GM18505 (cell line): ENCODE data around the gene LMLN.

Experiments
- ATAC-seq: cut with Tn5 transposase; IDR thresholded peaks from one replicate; pipeline ENCODE4 v1.9.1; 2021; ENCODE audit not compliant: unreplicated experiment
- POLR2A ChIP-seq: IDR thresholded peaks from 4 replicates; pipeline ENCODE4 v1.6.1; 2011; ENCODE audit warnings: borderline replicate concordance; ENCODE audit not compliant: insufficient read depth, insufficient read length; ENCODE audit errors: extremely low read depth

LMLN gene

GRCh38 chr3:197970588-197970987, 10.6 kb downstream of the LMLN start:
- ATAC-seq = no peak
- TF ChIP-seq POLR2A = no peak

- no peak for ATAC-seq
- no peak for TF ChIP-seq POLR2A
Measured at GRCh38 chr3:197974016-197974415, 14.0 kb downstream of the LMLN start.

- no peak for TF ChIP-seq POLR2A
- ATAC-seq = no peak
Measured at GRCh38 chr3:197975311-197975710, 15.3 kb downstream of the LMLN start.

- no peak for ATAC-seq
- no peak for TF ChIP-seq POLR2A
Measured at GRCh38 chr3:197983076-197983475, 23.1 kb downstream of the LMLN start.

- no peak for ATAC-seq
- TF ChIP-seq POLR2A = no peak
Measured at GRCh38 chr3:197989651-197990050, 29.6 kb downstream of the LMLN start.

- TF ChIP-seq POLR2A = no peak
- no peak for ATAC-seq
Measured at GRCh38 chr3:197994736-197995135, 34.7 kb downstream of the LMLN start.

GRCh38 chr3:197996855-197997254, 36.8 kb downstream of the LMLN start:
- TF ChIP-seq POLR2A = no peak
- ATAC-seq = no peak

- TF ChIP-seq POLR2A = no peak
- no peak for ATAC-seq
Measured at GRCh38 chr3:197997936-197998335, 37.9 kb downstream of the LMLN start.

- ATAC-seq = no peak
Measured at GRCh38 chr3:198017090-198017489, 57.1 kb downstream of the LMLN start.

GRCh38 chr3:198018416-198018815, 58.4 kb downstream of the LMLN start:
- TF ChIP-seq POLR2A = no peak
- ATAC-seq = no peak

More at GRCh38 chr3:198017090-198017489, 57.1 kb downstream of the LMLN start:
- no peak for TF ChIP-seq POLR2A

GRCh38 chr3:198019115-198019514, 59.1 kb downstream of the LMLN start:
- TF ChIP-seq POLR2A = no peak
- no peak for ATAC-seq

GRCh38 chr3:198021320-198021719, 61.3 kb downstream of the LMLN start:
- no peak for ATAC-seq
- TF ChIP-seq POLR2A = no peak

- ATAC-seq = no peak
- TF ChIP-seq POLR2A = no peak
Measured at GRCh38 chr3:198022604-198023003, 62.6 kb downstream of the LMLN start.

GRCh38 chr3:198025644-198026043, 65.6 kb downstream of the LMLN start:
- ATAC-seq = no peak
- TF ChIP-seq POLR2A = no peak

- no peak for TF ChIP-seq POLR2A
- no peak for ATAC-seq
Measured at GRCh38 chr3:198026620-198027019, 66.6 kb downstream of the LMLN start.
